Esophagus muscularis mucosa (tissue), 4 donors: ENCODE data around the gene TEX2.

Experiments
- CTCF ChIP-seq, 3 experiments: fragments of 200-600 bp in 2 of 3; fragments of 450-650 bp in 1 of 3; sonication (generic) in 2 of 3; IDR thresholded peaks; one replicate each; pipeline ENCODE4 v1.5.1; 2017 to 2019; ENCODE audit warnings: antibody characterized with exemption in 3 of 3, mild to moderate bottlenecking in 2 of 3, moderate library complexity in 1 of 3
- EP300 ChIP-seq: sonication (generic); formaldehyde crosslinking; IDR thresholded peaks from one replicate; pipeline ENCODE4 v1.6.1; 2017; ENCODE audit warnings: antibody characterized with exemption
- POLR2A ChIP-seq: fragments of 450-650 bp; IDR thresholded peaks from one replicate; pipeline ENCODE4 v1.6.1; 2017; ENCODE audit warnings: antibody characterized with exemption, moderate library complexity, mild to moderate bottlenecking, low read depth
- POLR2AphosphoS5 ChIP-seq, 2 donors: sonication (generic); formaldehyde crosslinking; IDR thresholded peaks; one replicate each; pipeline ENCODE4 v1.6.1; 2017; ENCODE audit warnings: antibody characterized with exemption in 2 of 2

GRCh38 chr17:64157669-64158180 is 105.3 kb downstream of the TEX2 start:
- no peak for TF ChIP-seq CTCF (IDR thresholded peaks at IDR 0.05)
- TF ChIP-seq POLR2AphosphoS5 (IDR thresholded peaks at IDR 0.05) = no peak
- no peak for TF ChIP-seq POLR2A
- TF ChIP-seq EP300 = no peak
